ENCODE measurements around the gene USP17L19.
"Not testable (repeated sequence)": the region's sequence is repeated elsewhere in the genome, so short reads cannot be mapped to it uniquely, and the experiment has no call there.

DNA sequence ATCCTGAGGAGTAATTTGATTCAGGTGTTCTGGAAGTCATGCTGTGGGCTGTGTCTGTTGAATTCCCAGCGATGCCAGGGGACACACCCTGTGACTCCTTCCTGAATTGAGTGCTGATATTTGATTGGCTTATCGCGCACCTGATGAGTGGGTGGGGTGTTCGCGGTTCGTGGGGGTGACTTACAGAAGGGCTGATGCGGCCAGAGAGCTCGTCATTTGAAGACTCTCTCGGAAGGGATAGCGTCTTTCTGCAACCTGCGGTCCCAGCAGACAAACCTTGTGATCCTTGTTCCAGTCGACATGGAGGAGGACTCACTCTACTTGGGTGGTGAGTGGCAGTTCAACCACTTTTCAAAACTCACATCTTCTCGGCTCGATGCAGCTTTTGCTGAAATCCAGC is 28.6 kb upstream of the USP17L19 start, which contains the start of gene USP17L13:
- TF ChIP-seq EZH2 (IDR thresholded peaks at IDR 0.05; ENCODE audit: borderline replicate concordance, low read depth, low read length, severe bottlenecking) = not testable (repeated sequence)
- TF ChIP-seq, protein P1, sequence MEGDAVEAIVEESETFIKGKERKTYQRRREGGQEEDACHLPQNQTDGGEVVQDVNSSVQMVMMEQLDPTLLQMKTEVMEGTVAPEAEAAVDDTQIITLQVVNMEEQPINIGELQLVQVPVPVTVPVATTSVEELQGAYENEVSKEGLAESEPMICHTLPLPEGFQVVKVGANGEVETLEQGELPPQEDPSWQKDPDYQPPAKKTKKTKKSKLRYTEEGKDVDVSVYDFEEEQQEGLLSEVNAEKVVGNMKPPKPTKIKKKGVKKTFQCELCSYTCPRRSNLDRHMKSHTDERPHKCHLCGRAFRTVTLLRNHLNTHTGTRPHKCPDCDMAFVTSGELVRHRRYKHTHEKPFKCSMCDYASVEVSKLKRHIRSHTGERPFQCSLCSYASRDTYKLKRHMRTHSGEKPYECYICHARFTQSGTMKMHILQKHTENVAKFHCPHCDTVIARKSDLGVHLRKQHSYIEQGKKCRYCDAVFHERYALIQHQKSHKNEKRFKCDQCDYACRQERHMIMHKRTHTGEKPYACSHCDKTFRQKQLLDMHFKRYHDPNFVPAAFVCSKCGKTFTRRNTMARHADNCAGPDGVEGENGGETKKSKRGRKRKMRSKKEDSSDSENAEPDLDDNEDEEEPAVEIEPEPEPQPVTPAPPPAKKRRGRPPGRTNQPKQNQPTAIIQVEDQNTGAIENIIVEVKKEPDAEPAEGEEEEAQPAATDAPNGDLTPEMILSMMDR (IDR thresholded peaks at IDR 0.05; ENCODE audit: borderline replicate concordance, extremely low read depth, low read length, poor library complexity, severe bottlenecking) = not testable (repeated sequence)

All from DND-41 (cell line).